GM19240 (cell line): ENCODE data around the gene FAM219B.
"Not testable (repeated sequence)": the region's sequence is repeated elsewhere in the genome, so short reads cannot be mapped to it uniquely, and the experiment has no call there.

Experiments used
- DNase-seq: peaks from one replicate; pipeline ENCODE4 v3.0.0; 2011; ENCODE audit warnings: low spot score; ENCODE audit not compliant: insufficient read length

The FAM219B gene

DNA sequence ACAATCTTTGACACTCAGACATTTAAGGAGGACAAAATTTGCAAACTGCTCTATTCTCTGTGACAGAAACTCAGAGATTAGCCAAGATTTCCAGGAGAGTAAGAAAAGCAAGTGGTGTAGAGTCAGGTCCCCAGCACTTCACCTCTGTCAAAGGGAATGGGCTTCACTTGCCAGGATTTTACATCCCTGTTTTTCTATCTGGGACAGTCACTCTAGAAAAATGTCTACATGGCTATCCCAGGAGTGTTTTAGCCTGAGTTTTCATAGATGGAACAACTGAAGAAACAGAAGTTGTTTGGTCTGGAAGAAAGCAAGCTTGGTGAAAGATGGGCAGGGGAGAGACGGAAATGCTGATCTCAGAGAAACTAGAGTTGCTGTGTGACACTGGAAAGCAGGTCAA lies 3.0 kb downstream of the FAM219B start:
- DNase-seq: no peak

- DNase-seq: no peak
These were observed 4.2 kb downstream of the FAM219B start for GRCh38 chr15:74902295-74903075.

DNA sequence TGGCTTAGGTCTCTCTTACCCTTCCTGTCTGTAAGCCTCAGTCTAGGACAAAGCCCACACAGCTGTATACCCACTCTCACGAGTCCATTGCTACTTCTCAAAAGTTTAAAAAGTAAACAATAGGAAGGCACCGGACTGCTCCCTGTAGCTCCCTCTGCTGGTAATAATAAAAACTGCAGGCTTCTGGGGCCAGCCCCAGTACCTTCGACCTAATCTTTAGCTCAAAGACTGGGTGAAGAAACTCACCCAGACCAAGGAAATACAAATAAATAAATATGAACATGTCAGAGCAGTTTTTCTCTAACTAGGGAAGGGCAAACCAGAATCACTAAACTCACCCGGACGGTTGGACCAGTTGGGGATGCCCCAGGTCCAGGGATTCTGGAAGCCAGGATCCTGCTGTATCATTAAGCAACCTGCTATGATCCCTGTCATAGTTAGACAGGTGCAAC lies 5.0 kb downstream of the FAM219B start:
- DNase-seq: peak; percentile 76

GRCh38 chr15:74897300-74897701 lies 9.3 kb downstream of the FAM219B start:
- no peak for DNase-seq

DNA sequence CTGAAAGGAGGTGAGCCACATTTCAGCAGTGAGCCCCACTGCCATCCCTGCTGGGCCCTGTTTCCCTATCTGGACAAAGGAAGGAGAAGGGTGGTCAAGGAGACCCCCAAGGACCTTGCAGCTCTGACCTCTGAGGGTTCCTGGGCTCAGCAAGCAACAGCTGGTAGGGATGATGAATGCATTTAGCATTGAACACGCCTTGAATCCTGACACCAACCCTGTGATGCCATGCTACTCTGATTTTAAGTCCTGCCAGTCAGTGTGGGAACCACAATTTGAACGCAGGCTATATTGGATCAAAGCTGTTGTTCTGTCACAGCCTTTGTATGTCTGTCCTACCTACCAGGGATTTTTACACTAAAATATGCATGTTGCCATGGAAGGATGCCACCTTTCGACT lies 10.3 kb downstream of the FAM219B start:
- DNase-seq: no peak

GRCh38 chr15:74895830-74896229 lies 10.8 kb downstream of the FAM219B start:
- no peak for DNase-seq

- not testable (repeated sequence) for DNase-seq
These were observed 12.3 kb downstream of the FAM219B start for GRCh38 chr15:74894383-74894782.

DNA sequence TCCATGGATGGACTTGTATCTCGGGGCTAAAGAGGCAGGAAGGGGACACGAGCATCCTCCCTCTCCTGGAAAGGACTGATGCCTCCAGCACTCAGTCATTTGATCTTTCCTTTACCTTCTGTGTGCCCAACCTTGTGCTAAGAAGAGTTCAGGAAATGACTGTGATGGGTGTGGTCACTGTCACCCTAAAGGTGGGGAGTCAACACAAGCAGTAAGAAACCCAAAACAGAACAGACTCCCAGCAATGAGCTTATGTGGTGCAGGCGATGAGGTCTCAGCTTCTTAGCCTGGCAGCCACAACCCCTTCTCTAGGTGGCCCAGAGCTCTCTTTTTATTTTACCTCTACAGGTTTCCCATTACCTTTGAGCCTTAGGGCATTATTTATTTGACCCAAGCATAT lies 13.0 kb downstream of the FAM219B start:
- DNase-seq: no peak

DNA sequence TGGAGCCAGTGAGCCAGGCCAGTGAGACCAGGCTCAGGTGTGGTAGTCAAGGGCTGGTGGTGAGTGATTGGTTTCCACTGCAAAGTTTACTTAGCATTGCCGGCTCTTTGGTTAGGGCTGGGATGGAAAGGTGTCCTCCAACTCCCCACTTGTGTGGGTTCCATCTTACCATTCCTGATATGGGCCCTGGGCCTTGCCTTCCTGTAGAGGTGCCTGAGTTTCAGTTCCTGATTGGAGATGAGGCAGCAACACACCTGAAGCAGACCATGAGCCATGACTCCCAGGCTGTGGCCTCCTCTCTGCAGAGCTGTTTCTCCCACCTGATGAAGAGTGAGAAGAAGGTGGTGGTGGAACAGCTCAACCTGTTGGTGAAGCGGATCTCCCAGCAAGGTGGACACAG lies 13.7 kb downstream of the FAM219B start:
- DNase-seq: no peak

DNA sequence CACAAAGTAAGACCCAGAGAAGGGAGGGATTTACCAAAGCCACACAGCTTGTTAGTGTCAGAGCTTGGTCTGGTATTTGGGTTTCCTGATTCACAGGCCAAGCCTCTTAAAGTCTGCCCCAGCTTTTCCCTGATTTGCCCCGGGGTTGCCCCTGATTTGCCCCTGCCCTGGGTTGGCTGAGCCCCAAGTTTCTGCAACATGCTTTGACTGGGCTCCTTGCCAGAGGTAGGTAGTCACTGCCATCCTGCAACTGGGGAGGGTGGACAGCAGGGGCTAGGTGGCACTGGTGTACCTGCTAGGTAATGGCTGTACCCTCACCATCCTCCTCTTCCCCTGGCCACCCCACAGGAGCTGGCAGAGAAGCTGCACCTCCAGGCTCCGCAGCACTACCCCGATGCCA lies 14.3 kb downstream of the FAM219B start:
- no peak for DNase-seq

DNA sequence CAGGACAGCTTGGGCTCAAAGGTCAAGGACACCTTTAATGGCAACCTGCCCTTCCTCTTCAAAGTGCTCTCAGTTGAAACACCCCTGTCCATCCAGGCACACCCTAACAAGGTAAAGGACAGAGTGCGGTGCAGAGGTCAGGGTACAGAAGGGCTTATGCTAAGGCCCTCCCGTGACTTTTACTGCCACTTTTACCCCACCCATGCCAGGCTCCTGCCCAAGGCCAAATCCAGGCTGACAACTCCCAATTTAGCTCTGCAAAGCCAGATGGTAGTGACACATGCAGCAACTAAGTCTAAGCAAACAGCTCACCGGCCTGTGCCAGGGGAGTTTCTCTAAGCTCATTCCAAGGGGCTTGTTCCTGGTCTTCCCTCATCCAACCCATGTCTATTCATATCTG lies 15.2 kb downstream of the FAM219B start:
- DNase-seq: no peak

- DNase-seq: no peak
These were observed 16.0 kb downstream of the FAM219B start for GRCh38 chr15:74890665-74890960.

DNA sequence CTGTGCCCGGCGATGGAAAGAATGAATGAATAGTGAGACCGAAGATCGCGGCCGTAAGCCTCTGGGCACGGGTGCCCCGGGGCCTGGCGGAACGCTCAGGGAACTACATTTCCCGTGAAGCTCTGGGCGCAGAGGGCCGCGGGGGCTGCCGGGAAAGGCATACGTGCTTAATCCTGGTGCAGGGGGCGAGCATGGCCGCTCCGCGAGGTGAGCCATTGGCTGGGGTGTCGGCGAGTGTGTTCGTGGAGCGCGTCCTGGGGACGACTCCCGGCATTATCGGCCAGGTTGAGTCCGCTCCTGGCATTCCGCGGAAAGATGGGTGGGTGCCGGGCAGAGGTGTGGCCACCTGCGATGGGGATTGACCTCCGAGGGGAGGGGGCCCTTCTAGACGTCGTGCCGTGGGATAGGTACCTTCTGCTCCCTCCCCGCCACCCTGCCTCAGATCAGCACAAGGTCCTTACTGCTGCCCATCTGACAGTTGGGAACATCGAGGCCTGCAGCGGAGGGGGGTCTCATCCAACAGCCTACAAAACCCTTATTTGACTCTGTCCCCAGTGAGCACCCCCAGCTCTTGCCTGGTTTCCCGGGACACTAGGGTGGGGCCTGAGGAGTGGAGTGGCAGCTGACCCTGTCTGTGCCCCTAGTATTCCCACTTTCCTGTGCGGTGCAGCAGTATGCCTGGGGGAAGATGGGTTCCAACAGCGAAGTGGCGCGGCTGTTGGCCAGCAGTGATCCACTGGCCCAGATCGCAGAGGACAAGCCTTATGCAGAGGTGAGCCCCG lies 16.6 kb downstream of the FAM219B start, which contains the start of gene MPI:
Gene MPI, plus strand, starts transcription at position 160 of the 782 bp plus-strand sequence. Its CDS starts 32 bp downstream, at position 192.
- peak; percentile 99 for DNase-seq

DNA sequence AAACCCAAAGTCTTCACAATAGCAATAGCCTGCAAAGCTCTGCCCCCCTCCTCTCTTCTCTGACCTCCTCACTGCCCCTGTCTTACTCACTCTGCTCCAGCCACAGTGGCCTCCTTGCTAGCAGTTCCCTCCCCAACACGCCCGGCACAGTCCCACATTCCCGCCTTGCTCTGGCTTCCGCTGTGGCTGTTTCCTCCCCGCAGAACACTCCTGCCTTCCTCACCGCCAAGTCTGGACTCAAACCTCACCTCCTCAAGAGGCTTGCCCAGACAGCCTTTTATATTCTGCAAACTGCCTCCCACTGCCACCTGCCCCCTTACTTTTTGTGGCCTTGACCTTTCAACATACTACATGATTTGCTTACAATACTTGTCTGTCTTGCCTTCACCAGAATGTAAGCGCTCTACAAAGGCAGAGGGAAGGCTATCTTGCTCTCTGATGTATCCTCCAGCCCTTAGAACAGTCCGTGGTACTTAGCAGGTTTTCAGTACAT lies 17.2 kb downstream of the FAM219B start:
- DNase-seq: no peak

DNA sequence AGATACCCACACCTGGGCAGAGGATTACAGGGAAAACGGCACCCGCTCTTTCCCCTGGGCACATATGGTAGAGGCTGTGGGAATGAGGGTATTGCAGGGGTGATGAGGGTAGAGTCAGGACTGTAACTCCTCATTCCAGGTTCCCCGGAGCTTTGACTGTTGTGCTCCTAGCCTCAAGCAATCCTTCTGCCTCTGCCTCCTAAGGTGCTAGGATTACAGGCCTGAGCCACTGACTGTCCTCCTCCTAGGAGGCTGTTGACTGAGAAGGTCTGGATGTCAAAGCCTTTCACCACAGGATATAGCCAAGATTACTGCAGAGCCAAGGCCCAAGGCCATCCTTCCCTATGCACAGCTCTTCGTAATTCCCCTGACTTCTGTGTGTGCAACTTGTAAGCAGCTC lies 17.9 kb downstream of the FAM219B start:
- DNase-seq: no peak

DNA sequence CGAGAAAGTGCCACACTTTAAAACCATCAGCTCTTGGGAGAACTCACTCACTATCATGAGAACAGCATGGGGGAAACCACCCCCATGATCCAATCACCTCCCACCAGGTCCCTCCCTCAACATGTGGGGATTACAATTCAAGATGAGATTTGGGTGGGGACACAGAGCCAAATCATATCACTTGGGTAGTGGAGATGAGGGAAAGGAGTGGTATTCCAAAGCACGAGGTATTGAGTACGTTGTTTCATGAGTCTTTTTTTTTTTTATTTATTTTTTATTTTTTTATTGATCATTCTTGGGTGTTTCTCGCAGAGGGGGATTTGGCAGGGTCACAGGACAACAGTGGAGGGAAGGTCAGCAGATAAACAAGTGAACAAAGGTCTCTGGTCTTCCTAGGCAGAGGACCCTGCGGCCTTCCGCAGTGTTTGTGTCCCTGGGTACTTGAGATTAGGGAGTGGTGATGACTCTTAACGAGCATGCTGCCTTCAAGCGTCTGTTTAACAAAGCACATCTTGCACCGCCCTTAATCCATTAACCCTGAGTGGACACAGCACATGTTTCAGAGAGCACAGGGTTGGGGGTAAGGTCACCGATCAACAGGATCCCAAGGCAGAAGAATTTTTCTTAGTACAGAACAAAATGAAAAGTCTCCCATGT lies 19.0 kb downstream of the FAM219B start:
- DNase-seq: not testable (repeated sequence)

DNA sequence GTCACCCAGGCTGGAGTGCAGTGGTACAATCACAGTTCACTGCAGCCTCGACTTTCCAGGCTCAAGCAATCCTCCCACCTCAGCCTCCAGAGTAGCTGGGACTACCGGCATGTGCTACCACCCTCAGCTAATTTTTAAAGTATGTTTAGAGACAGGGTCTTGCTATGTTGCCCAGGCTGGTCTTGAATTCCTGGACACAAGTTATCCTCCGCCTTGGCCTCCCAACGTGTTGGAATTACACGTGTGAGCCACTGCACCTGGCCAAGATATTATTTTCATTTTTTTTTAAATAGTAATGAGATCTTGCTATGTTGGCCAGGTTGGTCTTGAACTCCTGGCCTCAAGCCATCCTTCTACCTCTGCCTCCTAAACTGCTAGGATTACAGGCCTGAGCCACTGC lies 21.2 kb downstream of the FAM219B start:
- DNase-seq: no peak

- no peak for DNase-seq
These were observed 22.0 kb downstream of the FAM219B start for GRCh38 chr15:74884428-74885223.

DNA sequence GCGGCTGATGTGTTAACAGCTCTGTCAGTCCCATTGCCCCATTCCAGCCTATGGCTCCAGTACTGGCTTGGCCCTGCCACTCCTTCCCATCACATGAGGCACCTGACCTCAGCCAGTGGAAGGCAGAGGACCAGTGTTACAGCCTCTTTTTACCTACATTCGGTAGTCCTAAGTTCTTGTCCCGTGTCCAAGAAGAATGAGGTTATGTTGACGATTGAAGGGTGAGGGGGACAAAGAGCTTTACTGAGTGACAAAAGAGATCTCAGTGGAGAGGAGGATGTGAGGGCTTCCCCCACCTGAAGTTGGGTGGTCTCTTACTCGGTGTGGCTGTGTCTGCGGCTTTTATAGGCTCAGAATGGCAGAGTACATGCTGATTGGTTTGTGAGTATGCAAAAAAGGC lies 24.1 kb downstream of the FAM219B start:
- no peak for DNase-seq

- no peak for DNase-seq
These were observed 28.4 kb downstream of the FAM219B start for GRCh38 chr15:74878273-74878672.

DNA sequence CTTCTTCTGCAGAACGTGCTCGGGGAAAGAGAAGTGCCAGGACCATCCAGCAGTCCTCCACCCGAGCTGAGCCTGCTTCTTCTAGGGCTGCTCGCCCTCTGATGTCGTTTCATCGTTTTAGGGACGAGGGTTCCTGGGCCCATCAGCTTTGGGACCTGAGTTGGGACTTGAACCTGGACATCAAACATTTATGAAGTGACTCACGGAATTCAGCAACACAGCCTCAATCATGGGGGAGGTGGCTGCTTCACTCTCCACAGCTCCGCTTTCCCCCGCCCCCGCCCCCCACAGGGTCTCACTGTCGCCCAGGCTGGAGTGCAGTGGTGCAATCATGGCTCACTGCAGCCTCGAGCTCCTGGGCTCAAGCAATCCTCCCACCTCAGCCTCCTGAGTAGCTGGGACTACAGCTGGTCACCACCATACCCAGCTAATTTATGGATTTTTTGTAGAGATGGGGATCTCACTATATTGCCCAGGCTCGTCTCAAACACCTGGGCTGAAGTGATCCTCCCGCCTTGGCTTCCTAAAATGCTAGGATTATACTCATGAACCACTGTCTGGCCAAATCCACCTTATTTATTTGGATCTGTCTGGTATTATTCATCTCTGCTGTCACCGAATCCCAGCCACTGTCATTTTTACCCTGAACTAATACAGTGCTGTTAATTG lies 32.8 kb downstream of the FAM219B start:
- no peak for DNase-seq
